Measurements from ENCODE around the gene CATSPERE.
"Not testable (repeated sequence)": the region's sequence is repeated elsewhere in the genome, so short reads cannot be mapped to it uniquely, and the experiment has no call there.

Gene CATSPERE

GRCh38 chr1:244633140-244633539 is 172.1 kb downstream of the CATSPERE start:
- no peak for DNase-seq (ENCODE audit: low read depth)

- DNase-seq (ENCODE audit: low read depth), result no peak
Measured at GRCh38 chr1:244634546-244634945, 173.5 kb downstream of the CATSPERE start.

- no peak for DNase-seq (ENCODE audit: low read depth)
Measured at GRCh38 chr1:244636488-244637259, 175.6 kb downstream of the CATSPERE start.

- no peak for DNase-seq (ENCODE audit: low read depth)
Measured at GRCh38 chr1:244639561-244639960, 178.5 kb downstream of the CATSPERE start.

GRCh38 chr1:244640917-244641316 is 179.8 kb downstream of the CATSPERE start:
- DNase-seq (ENCODE audit: low read depth), result no peak

- no peak for DNase-seq (ENCODE audit: low read depth)
Measured at GRCh38 chr1:244642526-244642925, 181.5 kb downstream of the CATSPERE start.

GRCh38 chr1:244642988-244643387 is 181.9 kb downstream of the CATSPERE start:
- no peak for DNase-seq (ENCODE audit: low read depth)

- no peak for DNase-seq (ENCODE audit: low read depth)
Measured at GRCh38 chr1:244645414-244645813, 184.3 kb downstream of the CATSPERE start.

GRCh38 chr1:244645890-244646289 is 184.8 kb downstream of the CATSPERE start:
- no peak for DNase-seq (ENCODE audit: low read depth)

- no peak for DNase-seq (ENCODE audit: low read depth)
Measured at GRCh38 chr1:244647819-244648218, 186.7 kb downstream of the CATSPERE start.

- DNase-seq (ENCODE audit: low read depth), result no peak
Measured at GRCh38 chr1:244651956-244652622, 191.0 kb downstream of the CATSPERE start.

GRCh38 chr1:244652623-244653438 is 191.8 kb downstream of the CATSPERE start, which contains the start of gene DESI2:
Gene DESI2 (plus strand): TSS chr1:244653126. CDS start chr1:244653314, 188 bp downstream.
- peak; percentile 99 for DNase-seq (ENCODE audit: low read depth)

GRCh38 chr1:244653439-244654107 is 192.5 kb downstream of the CATSPERE start:
- DNase-seq (ENCODE audit: low read depth), result no peak

GRCh38 chr1:244654108-244655038 is 193.3 kb downstream of the CATSPERE start:
- DNase-seq (ENCODE audit: low read depth), result no peak

GRCh38 chr1:244655186-244655585 is 194.1 kb downstream of the CATSPERE start:
- no peak for DNase-seq (ENCODE audit: low read depth)

- no peak for DNase-seq (ENCODE audit: low read depth)
Measured at GRCh38 chr1:244657421-244657820, 196.3 kb downstream of the CATSPERE start.

- DNase-seq (ENCODE audit: low read depth), result no peak
Measured at GRCh38 chr1:244659694-244660093, 198.6 kb downstream of the CATSPERE start.

GRCh38 chr1:244660595-244660994 is 199.5 kb downstream of the CATSPERE start:
- no peak for DNase-seq (ENCODE audit: low read depth)

- not testable (repeated sequence) for DNase-seq (ENCODE audit: low read depth)
Measured at GRCh38 chr1:244661569-244662312, 200.7 kb downstream of the CATSPERE start.

GRCh38 chr1:244662599-244662998 is 201.5 kb downstream of the CATSPERE start:
- no peak for DNase-seq (ENCODE audit: low read depth)

Data from stimulated activated CD4-positive, alpha-beta T cell treated with anti-CD3 and anti-CD28 coated beads, Interleukin-2, amount 100 ng/mL, for 4 hours (primary cell).